GM23338 (cell line): Measurements from ENCODE around the gene CHRNA3. TPM values are rescaled to one million over a fixed set of nuclear protein-coding genes. Genes with fewer than 3 reads are reported as not detected.

Source experiments
- ATAC-seq: fragments of 200-7000 bp; cut with Tn5 transposase; 3 replicates; pipeline ENCODE4 v1.9.1; 2020
- DNase-seq: peaks from one replicate; pipeline ENCODE4 v3.0.0-alpha.2; 2015; ENCODE audit warnings: low spot score
- H2AFZ ChIP-seq: fragments of 200-600 bp; sonication (generic); 2 replicates; pipeline ENCODE4 v1.8.0; 2016; ENCODE audit warnings: antibody characterized with exemption, mild to moderate bottlenecking, moderate library complexity
- H3F3A ChIP-seq: fragments of 200-600 bp; sonication (generic); replicated peaks from 2 replicates; pipeline ENCODE4 v1.8.0; 2017; ENCODE audit warnings: antibody characterized with exemption, mixed run types, low read depth
- H3K27ac ChIP-seq: fragments of 200-600 bp; sonication (generic); 2 replicates; pipeline ENCODE4 v1.6.1; 2016; ENCODE audit warnings: low read depth
- H3K27me3 ChIP-seq: fragments of 200-600 bp; sonication (generic); 2 replicates; pipeline ENCODE4 v1.8.0; 2016; ENCODE audit warnings: mild to moderate bottlenecking, mixed run types, moderate library complexity; ENCODE audit not compliant: insufficient read depth
- H3K36me3 ChIP-seq: fragments of 200-600 bp; sonication (generic); 2 replicates; pipeline ENCODE4 v1.8.0; 2016; ENCODE audit warnings: mild to moderate bottlenecking; ENCODE audit not compliant: insufficient read depth
- H3K4me1 ChIP-seq: fragments of 200-600 bp; sonication (generic); 2 replicates; pipeline ENCODE4 v1.8.0; 2016; ENCODE audit warnings: mild to moderate bottlenecking, moderate library complexity; ENCODE audit not compliant: insufficient read depth
- H3K4me2 ChIP-seq: fragments of 200-600 bp; sonication (generic); 2 replicates; pipeline ENCODE4 v1.7.1; 2017; ENCODE audit warnings: mixed run types
- H3K4me3 ChIP-seq: fragments of 200-600 bp; sonication (generic); 2 replicates; pipeline ENCODE4 v1.6.1; 2016; ENCODE audit warnings: mixed run types
- H3K79me2 ChIP-seq: fragments of 200-600 bp; sonication (generic); replicated peaks from 2 replicates; pipeline ENCODE4 v1.8.0; 2017; ENCODE audit warnings: mild to moderate bottlenecking; ENCODE audit not compliant: insufficient read depth
- H3K9me2 ChIP-seq: fragments of 200-600 bp; sonication (generic); 2 replicates; pipeline ENCODE4 v1.8.0; 2017; ENCODE audit not compliant: insufficient read depth
- H4K20me1 ChIP-seq: fragments of 200-600 bp; sonication (generic); replicated peaks from 2 replicates; pipeline ENCODE4 v1.8.0; 2017; ENCODE audit warnings: mild to moderate bottlenecking; ENCODE audit not compliant: insufficient read depth
- H3K27ac Mint-ChIP-seq: 2 replicates; pipeline ENCODE4 v1.8.0; 2020; ENCODE audit warnings: inconsistent platforms, mild to moderate bottlenecking, moderate library complexity, mixed read lengths
- H3K27me3 Mint-ChIP-seq: 3 replicates; pipeline ENCODE4 v1.8.0; 2022; ENCODE audit warnings: low read depth, mild to moderate bottlenecking, moderate library complexity, mixed read lengths, inconsistent platforms; ENCODE audit not compliant: insufficient read depth, poor library complexity
- H3K36me3 Mint-ChIP-seq: 3 replicates; pipeline ENCODE4 v1.8.0; 2021; ENCODE audit warnings: low read depth, mild to moderate bottlenecking, inconsistent platforms, moderate library complexity, mixed read lengths
- H3K4me1 Mint-ChIP-seq: 3 replicates; pipeline ENCODE4 v1.8.0; 2020; ENCODE audit warnings: mild to moderate bottlenecking, inconsistent platforms, mixed read lengths
- H3K4me3 Mint-ChIP-seq: 3 replicates; pipeline ENCODE4 v1.8.0; 2021; ENCODE audit warnings: moderate library complexity, mild to moderate bottlenecking, inconsistent platforms, mixed read lengths
- H3K9me3 Mint-ChIP-seq: 3 replicates; pipeline ENCODE4 v1.8.0; 2020; ENCODE audit warnings: moderate library complexity, mild to moderate bottlenecking, inconsistent platforms, mixed read lengths
- CTCF ChIP-seq, 2 experiments: fragments of 200-600 bp in 1 of 2; sonication (generic) in 1 of 2; conservative IDR thresholded peaks; 2 replicates each; pipeline versions ENCODE4 v1.5.1 to v1.6.1; 2016 to 2017; ENCODE audit warnings: antibody characterized with exemption in 2 of 2, low read depth in 2 of 2, mild to moderate bottlenecking in 2 of 2, moderate library complexity in 1 of 2
- JUNB ChIP-seq: IDR thresholded peaks from one replicate; pipeline ENCODE4 v1.6.1; 2016; ENCODE audit warnings: antibody characterized with exemption; ENCODE audit not compliant: unreplicated experiment
- NANOG ChIP-seq: IDR thresholded peaks from 2 replicates; pipeline ENCODE4 v1.6.1; 2016; ENCODE audit warnings: antibody characterized with exemption, borderline replicate concordance
- ZNF114 ChIP-seq: fragments of 250-450 bp; sonication (Bioruptor Pico); IDR thresholded peaks from 2 replicates; pipeline ENCODE4 v1.5.0; 2020; ENCODE audit warnings: mild to moderate bottlenecking, moderate library complexity
- polyA plus RNA-seq: library from polyadenylated mRNA; unstranded; fragments of >200 nt; fragmentation: Nextera tagmentation; extraction: Ambion mirVana; gene quantifications from 2 replicates; pipeline ENCODE4 v1.2.1, GENCODE V29; 2016
- total RNA-seq: library from RNA; depleted of rRNA; stranded (reverse); fragments of >200 nt; shearing (Covaris generic); gene quantifications from 2 replicates; pipeline ENCODE4 v1.2.3, GENCODE V29; 2014
- TF ChIP-seq, protein P1 (sequence below): IDR thresholded peaks from one replicate; pipeline ENCODE4 v1.6.1; 2018; ENCODE audit warnings: antibody characterized with exemption; ENCODE audit not compliant: unreplicated experiment

CHRNA3 gene
- total and polyA plus RNA-seq, 2 experiments from 2014 or later = 2.9 to 3.5 TPM

DNA sequence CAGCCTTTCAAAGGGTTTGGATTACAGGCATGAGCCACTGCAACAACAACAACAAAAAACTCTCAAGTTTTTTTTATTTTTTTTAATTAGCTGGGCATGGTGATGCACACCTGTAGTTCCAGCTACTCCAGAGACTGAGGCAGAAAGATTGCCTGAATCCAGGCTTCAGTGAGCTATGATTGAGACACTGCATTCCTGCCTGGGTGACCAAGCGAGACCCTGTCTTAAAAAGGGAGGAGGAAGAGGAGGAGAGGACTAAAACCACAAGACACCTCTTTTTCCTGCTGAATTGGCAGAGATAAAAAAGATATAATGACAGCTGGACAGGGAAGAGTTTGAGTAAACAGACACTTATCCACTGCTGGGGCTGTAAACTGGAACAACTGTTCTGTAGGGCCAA, 42.9 kb upstream of the CHRNA3 start:
- no peaks in the 10 kb centered on the region for H3K4me1 ChIP-seq
- DNase-seq (no peak), ATAC-seq (no peak)
- no peak overlapping the region for H3K27ac ChIP-seq
- H4K20me1 ChIP-seq = no peaks in the 10 kb centered on the region
- H3K9me2 ChIP-seq = no peaks in the 10 kb centered on the region
- H3K36me3 Mint-ChIP-seq = no peaks in the 10 kb centered on the region
- H3K27me3 ChIP-seq = no peaks in the 10 kb centered on the region
- no peak for TF ChIP-seq JUNB
- no peak for TF ChIP-seq ZNF114 (CRISPR knock-in tag)
- TF ChIP-seq, protein P1, sequence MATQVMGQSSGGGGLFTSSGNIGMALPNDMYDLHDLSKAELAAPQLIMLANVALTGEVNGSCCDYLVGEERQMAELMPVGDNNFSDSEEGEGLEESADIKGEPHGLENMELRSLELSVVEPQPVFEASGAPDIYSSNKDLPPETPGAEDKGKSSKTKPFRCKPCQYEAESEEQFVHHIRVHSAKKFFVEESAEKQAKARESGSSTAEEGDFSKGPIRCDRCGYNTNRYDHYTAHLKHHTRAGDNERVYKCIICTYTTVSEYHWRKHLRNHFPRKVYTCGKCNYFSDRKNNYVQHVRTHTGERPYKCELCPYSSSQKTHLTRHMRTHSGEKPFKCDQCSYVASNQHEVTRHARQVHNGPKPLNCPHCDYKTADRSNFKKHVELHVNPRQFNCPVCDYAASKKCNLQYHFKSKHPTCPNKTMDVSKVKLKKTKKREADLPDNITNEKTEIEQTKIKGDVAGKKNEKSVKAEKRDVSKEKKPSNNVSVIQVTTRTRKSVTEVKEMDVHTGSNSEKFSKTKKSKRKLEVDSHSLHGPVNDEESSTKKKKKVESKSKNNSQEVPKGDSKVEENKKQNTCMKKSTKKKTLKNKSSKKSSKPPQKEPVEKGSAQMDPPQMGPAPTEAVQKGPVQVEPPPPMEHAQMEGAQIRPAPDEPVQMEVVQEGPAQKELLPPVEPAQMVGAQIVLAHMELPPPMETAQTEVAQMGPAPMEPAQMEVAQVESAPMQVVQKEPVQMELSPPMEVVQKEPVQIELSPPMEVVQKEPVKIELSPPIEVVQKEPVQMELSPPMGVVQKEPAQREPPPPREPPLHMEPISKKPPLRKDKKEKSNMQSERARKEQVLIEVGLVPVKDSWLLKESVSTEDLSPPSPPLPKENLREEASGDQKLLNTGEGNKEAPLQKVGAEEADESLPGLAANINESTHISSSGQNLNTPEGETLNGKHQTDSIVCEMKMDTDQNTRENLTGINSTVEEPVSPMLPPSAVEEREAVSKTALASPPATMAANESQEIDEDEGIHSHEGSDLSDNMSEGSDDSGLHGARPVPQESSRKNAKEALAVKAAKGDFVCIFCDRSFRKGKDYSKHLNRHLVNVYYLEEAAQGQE = no peak
- TF ChIP-seq CTCF (conservative IDR thresholded peaks at IDR 0.05; ENCODE audit: low read depth in 2 of 2) = no peak
- no peak for TF ChIP-seq NANOG
- H3K27ac Mint-ChIP-seq = no peak overlapping the region
- H3K79me2 ChIP-seq = no peaks in the 10 kb centered on the region
- H3K36me3 ChIP-seq = no peaks in the 10 kb centered on the region
- H2AFZ ChIP-seq = no peak overlapping the region
- H3F3A ChIP-seq = no peaks in the 10 kb centered on the region
- H3K9me3 Mint-ChIP-seq = no peaks in the 10 kb centered on the region; the same call in 2 of the 3 replicates
- H3K27me3 Mint-ChIP-seq = peaks cover 14% of the 10 kb centered on the region
- H3K4me1 Mint-ChIP-seq = peaks cover 9% of the 10 kb centered on the region
- no peak overlapping the region for H3K4me2 ChIP-seq
- H3K4me3 Mint-ChIP-seq = no peak overlapping the region
- no peak overlapping the region for H3K4me3 ChIP-seq

DNA sequence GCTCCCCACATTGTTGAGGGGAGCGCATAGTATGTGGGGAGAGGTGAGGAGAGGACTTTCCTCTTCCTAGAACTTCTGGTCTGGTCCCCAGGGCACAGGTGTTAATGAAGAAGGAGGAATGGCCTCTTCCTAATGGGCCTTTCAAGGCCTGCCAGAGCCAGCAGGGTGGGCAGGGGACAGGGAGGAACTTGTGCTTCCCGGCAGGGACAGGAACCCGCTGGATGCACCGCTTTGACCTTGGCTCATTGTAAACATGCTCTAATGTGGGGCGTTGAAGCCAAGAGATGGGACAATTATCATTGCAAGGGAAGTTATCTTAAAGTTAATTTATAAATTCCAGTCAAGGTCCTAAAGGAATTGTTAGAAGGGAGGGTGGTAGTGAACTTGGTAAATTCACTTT, 41.2 kb upstream of the CHRNA3 start:
- no peak overlapping the region for H3K4me3 Mint-ChIP-seq
- Histone ChIP-seq H3K79me2 (no peaks in the 10 kb centered on the region), H3K4me2 (no peak overlapping the region), H3K27me3 (no peaks in the 10 kb centered on the region), H4K20me1 (no peaks in the 10 kb centered on the region), H3K9me2 (no peaks in the 10 kb centered on the region), H3K36me3 (no peaks in the 10 kb centered on the region), H3K4me1 (no peaks in the 10 kb centered on the region), H3K4me3 (no peak overlapping the region), H3K27ac (no peak overlapping the region), H3F3A (no peaks in the 10 kb centered on the region), H2AFZ (no peak overlapping the region)
- no peaks in the 10 kb centered on the region for H3K36me3 Mint-ChIP-seq
- no peak overlapping the region for H3K27ac Mint-ChIP-seq
- DNase-seq (no peak), ATAC-seq (no peak)
- H3K4me1 Mint-ChIP-seq = no peaks in the 10 kb centered on the region
- TF ChIP-seq NANOG = no peak
- peaks cover 12% of the 10 kb centered on the region for H3K27me3 Mint-ChIP-seq
- no peaks in the 10 kb centered on the region; the same call in 2 of the 3 replicates for H3K9me3 Mint-ChIP-seq
